ENCODE results near the gene UBE2Q2.
"Not testable (repeated sequence)": the region's sequence is repeated elsewhere in the genome, so short reads cannot be mapped to it uniquely, and the experiment has no call there.

The UBE2Q2 gene

GRCh38 chr15:75842722-75843677 is at the start of gene UBE2Q2:
Gene UBE2Q2, plus strand, starts transcription at chr15:75843447. Its CDS starts 220 bp downstream, at chr15:75843667.
- peak; percentile 58 to 65 for DNase-seq

- DNase-seq, result no peak
Observed at GRCh38 chr15:75796321-75796720, 46.9 kb upstream of the UBE2Q2 start.

- DNase-seq, result not testable (repeated sequence)
Observed at GRCh38 chr15:75797146-75797545, 46.1 kb upstream of the UBE2Q2 start.

- DNase-seq, result no peak
Observed at GRCh38 chr15:75799190-75799589, 44.1 kb upstream of the UBE2Q2 start.

- not testable (repeated sequence) for DNase-seq
Observed at GRCh38 chr15:75800409-75800808, 42.8 kb upstream of the UBE2Q2 start.

GRCh38 chr15:75801859-75802593 is 41.2 kb upstream of the UBE2Q2 start:
- peak; percentile 4 to 47 for DNase-seq

GRCh38 chr15:75807486-75807885 is 35.8 kb upstream of the UBE2Q2 start:
- not testable (repeated sequence) for DNase-seq

GRCh38 chr15:75808009-75808408 is 35.2 kb upstream of the UBE2Q2 start:
- DNase-seq, result not testable (repeated sequence)

- DNase-seq, result no peak
Observed at GRCh38 chr15:75808563-75808962, 34.7 kb upstream of the UBE2Q2 start.

GRCh38 chr15:75809986-75810750 is 33.1 kb upstream of the UBE2Q2 start:
- DNase-seq, result no peak

GRCh38 chr15:75810874-75811498 is 32.3 kb upstream of the UBE2Q2 start:
- no peak for DNase-seq

GRCh38 chr15:75811626-75812025 is 31.6 kb upstream of the UBE2Q2 start:
- no peak for DNase-seq

GRCh38 chr15:75814794-75815193 is 28.5 kb upstream of the UBE2Q2 start:
- no peak for DNase-seq

GRCh38 chr15:75815811-75816719 is 27.2 kb upstream of the UBE2Q2 start:
- DNase-seq, result no peak

GRCh38 chr15:75817138-75817935 is 25.9 kb upstream of the UBE2Q2 start:
- DNase-seq, result no peak

- no peak for DNase-seq
Observed at GRCh38 chr15:75820206-75820605, 23.0 kb upstream of the UBE2Q2 start.

- DNase-seq, result no peak
Observed at GRCh38 chr15:75821786-75822345, 21.4 kb upstream of the UBE2Q2 start.

GRCh38 chr15:75822685-75823278 is 20.5 kb upstream of the UBE2Q2 start:
- no peak for DNase-seq

- no peak for DNase-seq
Observed at GRCh38 chr15:75823860-75824613, 19.2 kb upstream of the UBE2Q2 start.
